PFSK-1 (cell line): ENCODE measurements around the gene FBXO42.

Experiments
- FOXP2 ChIP-seq: optimal IDR thresholded peaks from 2 replicates; pipeline ENCODE3; 2011; ENCODE audit warnings: borderline replicate concordance, control low read depth, inconsistent platforms; ENCODE audit not compliant: insufficient read depth; ENCODE audit errors: extremely low read length, extremely low read depth
- POLR2AphosphoS5 ChIP-seq: IDR thresholded peaks from 2 replicates; pipeline ENCODE4 v1.6.1; 2012; ENCODE audit warnings: low read depth, mild to moderate bottlenecking, control low read depth, low read length, moderate library complexity
- REST ChIP-seq, 2 experiments: IDR thresholded peaks; 2 replicates each; pipeline versions ENCODE4 v1.6.1 to v1.8.0; 2011 to 2012; ENCODE audit warnings: low read depth in 2 of 2, low read length in 2 of 2, control low read depth in 1 of 2, inconsistent platforms in 1 of 2, mild to moderate bottlenecking in 1 of 2, moderate library complexity in 1 of 2; ENCODE audit not compliant: insufficient read depth in 1 of 2
- SIN3A ChIP-seq: IDR thresholded peaks from 2 replicates; pipeline ENCODE4 v1.6.1; 2012; ENCODE audit warnings: mild to moderate bottlenecking, low read length, moderate library complexity, borderline replicate concordance; ENCODE audit not compliant: insufficient read depth
- TAF1 ChIP-seq: IDR thresholded peaks from 2 replicates; pipeline ENCODE4 v1.6.1; 2012; ENCODE audit warnings: low read length, control low read depth, borderline replicate concordance; ENCODE audit not compliant: insufficient read depth

Gene FBXO42

GRCh38 chr1:16218014-16218673 is 134.1 kb downstream of the FBXO42 start:
- no peak for TF ChIP-seq TAF1
- TF ChIP-seq POLR2AphosphoS5 = no peak
- no peak for TF ChIP-seq FOXP2
- no peak for TF ChIP-seq REST (IDR thresholded peaks at IDR 0.05; ENCODE audit: insufficient read depth in 1 of 2, low read depth in 2 of 2, low read length in 2 of 2)
- no peak for TF ChIP-seq SIN3A

- TF ChIP-seq FOXP2 (no peak), SIN3A (no peak), TAF1 (no peak), POLR2AphosphoS5 (no peak), REST (IDR thresholded peaks at IDR 0.05; ENCODE audit: insufficient read depth in 1 of 2, low read depth in 2 of 2, low read length in 2 of 2) (no peak)
These were observed 135.1 kb downstream of the FBXO42 start for GRCh38 chr1:16217061-16217785.

- TF ChIP-seq SIN3A = no peak
- TF ChIP-seq FOXP2 = no peak
- TF ChIP-seq REST (IDR thresholded peaks at IDR 0.05; ENCODE audit: insufficient read depth in 1 of 2, low read depth in 2 of 2, low read length in 2 of 2) = no peak
- TF ChIP-seq POLR2AphosphoS5 = no peak
- no peak for TF ChIP-seq TAF1
These were observed 136.2 kb downstream of the FBXO42 start for GRCh38 chr1:16215882-16216753.

GRCh38 chr1:16213013-16213412 is 139.3 kb downstream of the FBXO42 start:
- TF ChIP-seq POLR2AphosphoS5 (no peak), TAF1 (no peak), SIN3A (no peak), FOXP2 (no peak), REST (IDR thresholded peaks at IDR 0.05; ENCODE audit: insufficient read depth in 1 of 2, low read depth in 2 of 2, low read length in 2 of 2) (no peak)
